Daoy (cell line): ENCODE measurements around the gene RUNX3. TPM values are rescaled to one million over a fixed set of nuclear protein-coding genes. Genes with fewer than 3 reads are reported as not detected.
"Not testable (repeated sequence)": the region's sequence is repeated elsewhere in the genome, so short reads cannot be mapped to it uniquely, and the experiment has no call there.

Experiments used
- DNase-seq: peaks from one replicate; pipeline ENCODE4 v3.0.0-alpha.2; 2015; ENCODE audit warnings: low read depth
- total RNA-seq: library from RNA; depleted of rRNA; stranded (reverse); fragments of >200 nt; shearing (Covaris generic); gene quantifications from 2 replicates; pipeline ENCODE4 v1.2.3, GENCODE V29; 2014; rRNA removed

RUNX3 gene
- total RNA-seq, result 5.5 and 5.6 TPM in 2 replicates

DNA sequence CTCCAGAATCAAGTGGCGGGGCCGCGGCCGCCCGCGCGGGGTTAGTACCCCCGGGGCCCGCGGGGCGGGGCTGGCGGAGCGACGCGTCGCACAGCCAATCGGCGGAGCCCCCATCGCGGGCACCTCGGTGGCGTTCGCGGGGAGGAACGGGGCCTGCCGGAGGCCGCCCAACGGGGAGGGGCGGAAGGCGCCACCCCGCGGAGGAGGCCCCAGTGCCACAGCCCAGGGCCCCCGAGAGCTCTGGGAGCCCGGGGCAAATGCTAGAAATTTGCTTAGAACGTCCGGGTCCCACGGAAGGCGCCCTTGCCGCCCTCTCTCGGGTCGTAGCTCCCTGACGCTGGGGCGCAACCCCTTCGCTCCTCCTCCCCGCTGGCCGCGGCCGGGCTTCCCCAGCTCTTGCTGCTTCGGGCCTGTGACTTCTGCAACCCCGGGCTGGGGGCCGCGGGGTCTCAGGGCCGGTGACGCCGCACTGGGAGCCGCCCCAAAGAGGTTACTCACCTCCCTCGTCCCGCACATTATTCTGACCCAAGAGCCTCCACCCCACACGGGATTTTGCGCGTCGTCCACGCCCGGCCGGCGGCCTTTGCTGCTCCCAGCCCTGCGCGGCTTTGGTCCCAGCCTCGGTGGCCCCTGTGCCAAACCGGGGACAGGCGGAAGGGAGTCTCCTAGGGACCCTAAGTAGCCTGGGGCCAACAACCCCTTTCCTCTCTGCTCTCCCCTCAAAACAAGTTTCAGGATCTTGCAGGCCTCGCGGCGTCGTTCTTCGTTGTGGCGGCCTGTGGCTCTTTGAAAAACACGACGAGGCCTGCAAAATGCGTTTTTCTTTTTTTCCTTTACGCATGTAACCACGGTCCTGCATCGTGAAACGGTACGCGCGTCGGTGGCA, at the start of gene RUNX3:
RUNX3 (minus strand) TSS at position 17 of the 886 bp plus-strand sequence. CDS start 408 bp downstream, outside the sequence.
- DNase-seq, result peak; percentile 91

DNA sequence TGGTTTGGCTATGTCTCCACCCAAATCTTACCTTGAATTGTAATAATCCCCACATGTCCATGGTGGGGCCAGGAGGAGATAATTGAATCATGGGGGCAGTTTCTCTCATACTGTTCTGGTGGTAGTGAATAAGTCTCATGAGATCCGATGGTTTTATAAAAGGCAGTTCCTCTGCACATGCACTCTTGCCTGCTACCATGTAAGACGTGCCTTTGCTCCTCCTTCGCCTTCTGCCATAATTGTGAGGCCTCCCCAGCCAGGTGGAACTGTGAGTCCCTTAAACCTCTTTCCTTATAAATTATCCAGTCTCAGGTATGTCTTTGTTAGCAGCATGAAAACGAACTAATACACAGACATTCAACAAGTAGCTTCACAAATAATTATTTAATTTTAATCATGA, 49.2 kb upstream of the RUNX3 start:
- DNase-seq, result not testable (repeated sequence)

DNA sequence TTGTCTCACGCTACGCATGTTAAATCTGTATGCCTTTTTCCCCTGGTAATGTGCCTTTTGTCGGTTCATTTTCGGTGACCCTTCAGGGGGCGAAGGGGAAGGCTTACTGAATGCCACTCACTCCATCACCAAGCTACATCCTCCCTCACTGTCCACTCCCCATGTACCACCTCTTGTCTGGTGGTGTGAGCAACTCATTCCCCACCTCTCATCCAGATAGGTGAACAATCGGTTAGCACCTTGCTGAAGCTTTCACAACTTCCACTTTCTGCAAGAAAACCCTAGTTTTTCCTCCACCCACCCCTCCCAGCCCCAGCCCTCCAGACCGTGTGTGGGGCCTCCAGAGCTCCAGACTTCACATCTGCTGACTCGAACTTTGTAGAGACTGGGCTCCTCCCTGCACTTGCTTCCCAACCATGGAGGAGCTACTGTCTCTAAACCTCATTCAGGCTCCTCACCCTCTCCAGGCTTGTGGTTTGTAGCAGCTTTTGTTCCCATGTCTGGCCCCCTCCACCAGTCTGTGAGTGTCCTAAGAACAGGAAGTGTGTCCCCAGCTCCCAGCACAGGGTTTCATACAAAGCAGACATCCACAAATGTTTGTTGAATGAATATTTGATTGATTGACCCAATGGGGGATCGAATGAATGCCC, 48.4 kb upstream of the RUNX3 start:
- DNase-seq, result no peak

DNA sequence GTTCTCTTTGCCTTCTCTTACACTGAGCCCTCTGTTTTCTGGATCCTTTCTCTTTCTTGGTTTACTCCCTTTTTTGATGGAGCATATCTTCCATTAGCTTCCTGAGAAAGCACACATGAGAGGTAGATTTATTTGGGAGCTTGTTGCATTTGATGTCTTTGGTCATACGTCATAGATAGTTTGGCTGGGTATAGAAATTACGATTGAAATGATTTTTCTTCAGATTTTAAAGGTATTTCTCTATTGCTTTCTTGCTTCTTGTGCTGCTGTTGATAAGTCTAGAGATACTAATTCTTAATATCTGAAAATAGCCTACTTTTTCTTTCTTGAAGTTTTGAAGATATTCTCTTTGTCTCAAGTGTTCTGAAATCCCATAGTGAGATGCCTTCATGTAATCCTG, 45.3 kb upstream of the RUNX3 start:
- DNase-seq, result no peak

DNA sequence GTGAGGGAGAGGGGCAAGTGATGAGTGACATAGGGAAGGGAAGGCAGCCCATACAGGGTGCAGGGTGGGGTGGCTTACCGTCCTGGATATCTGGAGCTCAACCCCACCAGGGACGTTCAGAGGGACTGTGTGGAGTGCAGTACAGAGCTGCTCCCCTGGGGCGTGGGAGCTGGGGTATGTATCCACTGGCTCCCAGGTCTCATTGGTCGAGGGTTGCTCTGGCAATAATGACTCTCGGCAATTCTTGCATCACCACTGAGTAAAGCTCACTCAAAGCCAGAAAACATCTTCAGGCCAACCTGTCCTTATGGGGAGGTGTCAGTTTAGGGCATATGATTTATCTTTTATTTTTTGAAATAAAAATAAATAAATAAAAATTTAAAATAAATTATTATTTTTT, 43.2 kb upstream of the RUNX3 start:
- no peak for DNase-seq

DNA sequence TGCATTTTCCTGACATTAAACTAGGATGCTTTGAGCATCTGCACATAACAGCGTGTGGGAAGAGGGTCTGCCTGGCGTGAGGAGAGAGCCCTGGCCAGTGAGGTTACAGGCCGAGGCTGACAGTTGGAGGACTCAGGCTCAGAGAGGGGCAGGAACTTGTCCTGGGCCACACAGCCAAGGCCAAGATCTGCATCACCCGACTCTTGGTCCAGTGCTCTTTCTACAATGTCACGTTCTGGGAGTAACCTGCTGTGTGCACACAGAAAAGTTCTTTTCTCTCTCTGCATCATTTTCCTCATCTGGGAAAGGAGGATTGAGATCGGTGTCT, 42.8 kb upstream of the RUNX3 start:
- DNase-seq, result no peak

DNA sequence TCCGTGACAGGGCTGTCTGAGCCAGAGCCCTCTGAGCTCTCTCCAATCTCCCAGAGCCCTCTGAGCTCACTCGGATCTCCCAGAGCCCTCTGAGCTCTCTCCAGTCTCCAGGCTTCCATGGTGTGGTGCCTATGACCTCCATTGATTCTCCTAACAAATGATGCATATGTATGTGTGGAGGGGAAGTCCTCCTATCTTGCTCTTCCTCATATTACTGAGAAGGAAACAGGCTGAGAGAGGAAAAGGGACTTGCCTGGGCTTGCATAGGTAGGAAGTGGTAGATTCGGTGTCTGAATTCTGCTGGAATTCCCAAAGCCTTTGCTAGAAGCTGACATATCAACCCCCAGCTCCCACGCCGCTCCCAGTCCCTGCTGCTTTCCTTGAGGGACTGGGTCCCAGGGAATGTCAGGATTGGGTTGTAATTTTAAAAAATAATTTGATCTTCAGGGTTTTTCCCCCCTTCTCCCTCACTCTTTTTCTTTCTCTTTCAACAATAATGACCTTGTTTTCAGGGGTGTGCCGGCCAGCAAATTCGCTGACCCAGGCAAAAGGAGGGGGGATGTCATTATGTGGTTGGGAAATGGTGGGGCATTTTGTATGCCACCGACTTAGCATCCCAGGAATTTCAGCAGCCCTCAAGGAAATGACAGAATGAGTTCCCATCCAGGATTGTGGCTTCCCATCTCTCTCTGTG, 42.3 kb upstream of the RUNX3 start:
- DNase-seq, result no peak

DNA sequence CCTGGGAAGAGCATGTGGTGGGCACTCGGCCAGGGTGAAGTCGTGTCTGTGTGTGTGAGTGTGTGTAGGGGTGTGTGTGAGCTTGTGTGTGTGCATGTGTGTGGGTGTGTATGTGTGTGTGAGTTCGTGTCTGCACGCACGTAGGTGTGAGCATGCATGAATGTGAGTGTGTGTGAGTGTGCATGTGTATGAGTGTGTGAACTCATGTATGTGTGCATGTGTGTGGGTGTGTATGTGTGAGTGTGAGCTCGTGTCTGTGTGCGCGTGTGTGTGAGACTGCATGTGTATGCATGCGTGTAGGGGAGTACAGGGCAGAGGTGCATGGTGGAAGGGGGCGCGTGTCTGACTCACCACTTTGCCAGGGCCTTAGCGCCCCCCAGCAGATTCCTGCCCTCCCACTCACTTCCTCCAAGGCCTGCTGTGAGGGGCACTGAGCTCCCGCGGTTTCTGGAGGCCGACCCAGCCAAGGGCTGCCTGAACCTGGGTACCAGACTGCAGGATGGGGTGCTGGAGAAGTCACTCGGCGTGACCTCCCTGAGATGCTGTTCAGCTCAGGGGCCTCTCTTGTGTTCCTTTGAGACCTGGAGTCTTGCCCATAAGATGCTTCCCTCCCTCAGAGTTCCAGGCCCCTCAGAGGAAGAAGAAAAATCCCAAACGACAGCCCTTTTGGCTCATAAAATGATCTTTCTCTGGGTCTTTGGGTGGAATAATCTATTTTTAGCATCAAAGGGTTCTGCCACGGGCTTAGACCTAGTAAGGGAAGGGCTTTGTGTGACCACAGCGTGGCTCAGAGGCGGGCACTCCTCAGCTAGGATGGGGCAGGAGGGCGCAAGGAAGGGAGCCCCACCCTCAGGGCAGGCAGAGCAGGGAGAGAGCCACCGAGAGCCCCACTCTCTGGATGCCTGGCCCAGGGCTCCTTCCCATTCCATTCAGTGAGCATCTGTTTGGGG, 41.1 kb upstream of the RUNX3 start:
- DNase-seq, result peak; percentile 70

DNA sequence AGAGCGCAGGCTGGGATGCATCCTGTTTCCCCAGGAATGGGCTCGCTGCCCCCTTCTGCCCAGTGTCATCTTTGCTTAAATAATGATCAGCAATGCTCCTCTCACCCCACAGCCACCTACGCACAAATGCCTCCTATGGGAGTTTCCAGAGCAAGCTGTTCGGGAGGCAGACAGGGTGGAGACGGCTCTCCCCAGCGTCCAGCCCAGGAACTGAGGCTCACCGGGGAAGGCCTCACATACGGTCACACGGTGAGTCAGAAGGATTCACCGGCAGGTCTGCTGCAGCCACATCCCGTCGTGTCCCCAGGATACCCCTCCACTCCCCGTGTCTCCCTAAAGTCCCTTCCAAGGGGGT, 40.3 kb upstream of the RUNX3 start:
- DNase-seq, result peak; percentile 87

DNA sequence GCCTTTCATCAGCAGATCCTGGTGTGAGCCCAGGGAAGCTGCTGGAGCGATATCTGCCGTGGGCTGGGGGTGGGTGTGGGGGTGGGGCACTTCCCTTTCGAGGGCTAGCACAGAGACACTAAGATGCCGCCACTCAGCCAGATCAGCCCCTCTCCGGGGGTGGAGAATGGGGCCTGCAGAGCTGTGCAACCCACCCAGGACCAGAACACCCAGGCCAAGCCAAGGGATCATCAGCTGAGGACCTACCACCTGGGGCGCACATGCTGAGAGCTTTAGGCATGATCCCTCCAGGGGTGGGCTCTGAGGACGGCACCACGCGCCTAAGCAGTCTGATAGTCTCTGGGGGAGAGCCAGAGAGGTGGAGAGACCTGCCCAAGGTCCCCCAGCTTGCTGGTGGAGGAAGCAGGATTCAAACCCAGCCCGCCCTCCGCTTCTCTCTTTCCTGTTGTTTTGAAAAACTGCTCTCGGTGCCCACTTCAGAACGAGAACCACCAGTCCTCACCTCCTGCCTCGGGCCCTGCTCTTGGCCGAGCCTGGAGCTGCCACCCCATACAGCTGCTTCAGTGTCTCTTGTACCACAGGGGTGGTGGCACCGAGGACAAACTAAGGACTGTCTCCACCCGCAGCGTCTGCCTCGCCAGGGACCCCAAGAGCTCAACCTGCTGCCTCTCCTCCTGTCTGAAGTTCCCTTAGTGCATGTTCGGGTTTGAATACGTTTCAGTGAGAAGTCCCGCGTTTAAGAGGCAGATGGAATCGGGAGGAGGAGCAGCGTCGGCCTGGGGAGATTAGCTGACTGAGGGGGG, 39.7 kb upstream of the RUNX3 start:
- no peak for DNase-seq

DNA sequence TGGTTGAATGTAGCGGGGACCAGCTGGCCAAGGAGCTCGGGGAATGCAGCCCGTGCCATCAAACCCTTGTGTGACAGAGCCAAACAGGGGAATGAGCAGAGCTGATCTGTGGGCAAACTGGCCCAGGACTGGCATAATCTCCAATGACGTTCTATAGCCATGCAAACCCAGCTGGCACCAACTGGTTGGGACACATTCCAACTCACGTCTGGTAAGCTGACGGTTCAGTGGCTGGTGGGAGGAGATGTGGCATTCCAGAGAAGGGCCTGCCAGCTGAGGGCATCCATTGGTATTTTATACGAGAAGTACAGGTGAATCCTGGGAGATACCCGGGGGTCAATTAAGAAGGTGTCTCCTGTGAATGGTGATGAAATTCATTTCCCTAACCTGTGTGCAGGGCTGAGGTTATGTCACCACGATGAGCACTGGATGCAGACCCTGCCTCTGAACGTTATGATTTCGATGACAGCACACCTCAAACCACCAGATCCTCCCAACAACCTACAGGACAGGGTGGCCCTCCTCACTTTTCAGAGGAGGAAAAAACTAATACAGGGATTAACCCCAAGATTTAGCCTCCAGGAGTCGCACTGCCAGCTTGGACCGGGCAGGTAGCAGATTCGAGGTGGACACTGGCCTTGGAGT, 39.0 kb upstream of the RUNX3 start:
- no peak for DNase-seq

DNA sequence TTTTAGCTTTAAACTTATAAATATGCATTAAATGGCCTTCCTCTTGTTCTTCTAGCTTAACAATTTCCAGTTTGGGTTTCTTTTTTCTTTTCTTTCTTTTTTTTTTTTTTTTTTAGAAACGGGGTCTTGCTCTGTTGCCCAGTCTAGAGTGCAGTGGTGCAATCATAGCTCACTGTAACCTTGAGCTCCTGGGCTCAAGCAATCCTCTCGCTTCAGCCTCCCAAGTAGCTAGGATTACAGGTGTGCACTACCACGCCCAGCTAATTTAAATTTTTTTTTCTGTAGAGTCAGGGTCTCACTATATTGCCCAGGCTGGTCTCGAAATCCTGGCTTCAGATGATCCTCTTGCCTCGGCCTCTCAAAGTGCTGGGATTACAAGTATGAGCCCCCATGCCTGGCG, 37.9 kb upstream of the RUNX3 start:
- no peak for DNase-seq

DNA sequence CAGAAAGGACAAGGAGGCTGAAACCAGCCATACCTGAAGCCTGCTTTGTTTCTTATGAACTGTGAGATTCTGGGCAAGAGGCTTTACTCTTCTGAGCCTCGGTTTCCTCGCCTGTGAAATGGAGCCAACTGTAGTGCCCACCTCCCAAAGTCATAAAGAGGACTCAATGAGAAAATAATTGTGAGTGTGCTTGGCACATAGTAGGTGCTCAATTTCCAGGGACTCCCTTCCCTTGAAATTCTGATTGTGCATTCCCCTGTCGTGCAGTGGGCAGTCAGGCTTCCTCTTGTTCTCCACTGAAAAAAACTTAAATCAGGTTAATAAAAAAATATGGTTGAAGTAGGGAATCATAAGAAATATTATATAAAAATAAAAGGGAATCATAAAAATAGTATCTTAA, 37.5 kb upstream of the RUNX3 start:
- DNase-seq, result no peak

DNA sequence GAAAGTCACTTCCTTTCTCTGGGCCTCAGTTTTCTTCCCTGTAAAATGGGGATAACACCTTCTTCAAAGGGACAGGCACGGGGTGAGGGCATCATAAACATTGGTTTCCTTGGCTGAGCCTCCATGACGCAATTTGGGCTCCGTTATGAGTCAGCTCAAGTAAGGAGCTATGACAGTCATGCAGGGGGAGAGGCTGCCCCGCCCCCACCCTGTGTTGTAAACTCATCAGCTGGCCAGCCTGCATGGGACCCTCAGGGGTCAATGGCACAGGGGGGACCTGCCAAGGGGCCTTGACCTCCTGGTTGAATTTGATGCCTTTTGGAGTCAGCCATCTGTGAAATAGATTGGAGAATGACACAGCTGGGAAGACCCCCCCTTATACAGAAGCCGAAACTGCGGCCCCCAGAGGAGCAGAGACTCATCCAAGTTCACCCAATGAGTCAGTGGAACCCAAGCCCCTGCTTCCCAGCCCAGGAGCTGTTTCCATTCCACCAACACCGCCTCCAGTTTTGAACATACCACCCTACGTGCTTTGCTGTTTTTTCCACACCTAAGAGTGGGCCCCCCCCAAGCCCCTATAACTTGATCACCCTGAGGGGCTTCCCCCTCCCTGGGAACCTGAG, 36.8 kb upstream of the RUNX3 start:
- peak; percentile 93 for DNase-seq

DNA sequence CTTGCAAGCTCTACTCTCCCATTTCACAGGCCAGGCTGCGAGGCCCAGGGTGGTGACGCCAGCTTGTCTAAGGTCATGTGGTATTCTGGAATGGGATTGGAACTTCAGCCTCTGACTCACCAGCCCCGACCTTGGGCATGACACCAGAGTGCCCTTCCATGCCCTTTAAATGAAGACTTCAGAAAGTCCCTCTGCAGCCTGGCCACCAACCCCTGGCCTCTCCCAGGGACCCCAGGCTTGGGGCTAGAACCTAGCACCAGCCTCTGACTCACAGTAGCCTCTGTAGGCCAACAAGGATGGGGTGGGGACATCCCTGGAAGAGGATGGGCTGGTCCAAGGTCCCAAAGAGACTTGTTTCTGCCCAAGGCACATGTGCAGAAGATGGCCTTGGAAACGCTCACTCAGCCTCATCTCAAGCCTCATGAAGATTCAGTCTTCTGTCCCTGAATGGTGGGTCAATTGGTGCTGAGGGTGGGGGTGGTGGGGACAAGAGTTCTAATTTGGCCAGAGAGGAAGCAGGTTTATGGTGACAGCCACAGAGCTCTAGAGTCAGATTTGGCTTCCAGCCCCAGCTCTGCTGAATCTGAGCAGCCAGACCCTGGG, 36.1 kb upstream of the RUNX3 start:
- DNase-seq, result no peak

DNA sequence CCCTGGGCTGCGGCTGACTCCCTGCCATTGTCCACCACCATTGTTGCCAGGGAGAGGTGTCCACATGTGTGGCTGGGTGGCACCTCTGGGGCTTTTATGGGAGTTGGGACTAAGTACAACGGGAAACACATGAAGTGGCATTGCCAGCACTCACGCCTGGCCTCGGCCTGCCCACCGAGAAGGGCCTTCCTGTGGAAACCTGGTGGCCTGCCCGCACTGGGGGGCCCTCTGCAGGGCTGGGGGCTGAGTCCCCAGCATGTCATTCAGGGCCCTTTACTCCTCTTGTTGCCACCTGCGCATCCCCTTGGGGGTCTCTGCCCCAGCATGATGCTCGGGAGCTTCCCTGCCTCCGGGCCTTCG, 35.5 kb upstream of the RUNX3 start:
- no peak for DNase-seq

DNA sequence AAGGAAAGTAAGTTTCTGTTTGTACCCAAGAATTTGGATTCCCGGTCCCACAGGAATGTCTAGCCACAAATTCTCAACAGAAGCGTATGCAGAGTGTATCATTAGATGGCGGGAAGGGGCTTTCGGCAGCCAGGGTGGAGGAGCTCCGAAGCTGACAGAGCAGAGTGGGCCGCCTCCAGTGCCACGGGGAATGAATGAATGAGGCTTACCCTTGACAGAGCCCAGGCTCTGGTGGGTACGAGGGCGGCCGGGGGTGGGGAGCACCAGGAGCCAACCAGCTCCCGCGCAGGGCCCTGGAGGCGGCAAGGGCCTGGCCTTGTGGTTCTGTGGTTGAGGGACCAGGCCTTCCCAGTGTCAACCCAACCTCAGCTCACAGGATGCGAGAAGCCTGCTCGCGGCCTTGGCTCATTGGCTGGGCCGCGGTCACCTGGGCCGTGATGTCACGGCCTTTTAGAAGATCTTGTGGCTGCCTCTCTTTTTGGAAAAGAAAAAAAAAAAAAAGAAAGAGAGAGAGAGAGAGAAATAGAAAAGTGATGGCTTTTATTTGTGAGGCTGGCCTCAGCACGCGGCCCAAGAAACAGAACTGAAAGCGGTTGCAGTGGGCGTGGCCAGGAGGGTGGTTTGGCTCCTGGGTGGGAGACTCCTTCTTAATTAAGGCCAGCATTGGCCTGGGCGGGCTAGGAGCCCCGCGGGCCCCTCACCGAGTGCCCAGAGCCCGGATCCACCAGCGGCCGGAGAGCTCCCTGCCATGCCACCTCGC, 34.9 kb upstream of the RUNX3 start:
- peak; percentile 96 for DNase-seq

DNA sequence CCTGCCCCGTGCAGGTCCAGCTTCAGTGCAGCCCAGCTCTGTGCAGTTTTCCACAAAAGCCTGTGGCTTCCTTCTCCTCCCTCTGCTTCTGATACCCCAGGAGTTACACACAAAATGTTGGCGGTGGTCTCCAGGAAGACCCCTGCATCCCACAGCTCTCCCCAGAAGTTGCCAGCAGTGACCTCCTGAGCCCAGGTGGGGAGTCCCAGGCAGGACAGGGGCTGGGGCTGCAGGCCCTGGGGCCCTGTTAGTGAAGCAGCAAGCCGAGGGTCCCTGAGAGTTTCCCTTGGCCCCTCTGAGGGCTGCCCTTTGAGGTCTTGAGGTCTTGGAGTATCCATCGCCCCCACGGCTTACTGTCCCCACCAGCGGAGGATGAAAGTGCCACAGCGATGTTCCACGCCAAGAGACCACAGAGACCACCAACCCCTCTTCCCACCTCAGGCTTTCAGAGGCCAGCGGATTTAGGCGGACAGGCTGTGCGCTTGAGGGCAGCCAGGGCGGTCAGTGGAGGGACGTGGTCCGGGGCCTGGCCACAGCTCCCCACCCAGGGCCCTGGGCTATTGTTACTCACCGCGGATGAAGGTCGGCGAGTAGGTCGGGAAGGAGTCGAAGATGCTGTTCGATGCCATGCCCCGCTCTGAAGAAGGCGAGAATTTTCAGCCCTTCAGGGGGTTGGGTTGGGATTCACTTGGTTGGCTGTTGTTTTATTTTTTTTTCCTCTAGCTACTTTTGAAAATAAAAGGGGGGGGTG, 34.0 kb upstream of the RUNX3 start:
- DNase-seq, result no peak
